HepG2 (cell line): ENCODE data around the gene HOXD8. TPM values are rescaled to one million over a fixed set of nuclear protein-coding genes. Genes with fewer than 3 reads are reported as not detected.

Experiments used
- ATAC-seq: fragments of 200-7000 bp; cut with Tn5 transposase; 3 replicates; pipeline ENCODE4 v1.9.1; 2020; ENCODE audit warnings: mild to moderate bottlenecking, moderate library complexity
- BruUV-seq: library from RNA; stranded (reverse); fragments of 400-500 nt; replicated peaks from 2 replicates; lab custom pipeline; 2021; lab: Mats Ljungman, UMichigan
- CTCF ChIA-PET: fragments of 300-600 bp; formaldehyde crosslinking; extraction: SDS; loops from one replicate; lab custom pipeline; 2021; ENCODE audit warnings: low total read pairs, inconsistent platforms, low intra/inter-chr PET ratio; lab: Yijun Ruan, JAX
- POLR2A ChIA-PET: fragments of 350-600 bp; sonication (Branson Sonifier 250); formaldehyde crosslinking; loops from one replicate; lab custom pipeline; 2020; ENCODE audit warnings: antibody characterized with exemption, inconsistent platforms; lab: Yijun Ruan, JAX
- DNase-seq: peaks from one replicate; pipeline ENCODE4 v3.0.0-alpha.2; 2015; ENCODE audit warnings: low spot score
- FAIRE-seq: peaks from 3 replicates; lab custom pipeline; 2011; peaks lifted over from hg19 to GRCh38; lab: Jason Lieb, UNC
- H2AFZ ChIP-seq: one replicate; pipeline ENCODE4 v1.6.1; 2011; ENCODE audit warnings: low read length, inconsistent platforms
- H3K27ac ChIP-seq: fragments of 300-600 bp; 3 replicates; pipeline ENCODE4 v1.8.0; 2011; ENCODE audit warnings: mixed run types, mild to moderate bottlenecking, mixed read lengths, low read length, inconsistent platforms; ENCODE audit not compliant: insufficient read depth; ENCODE audit errors: extremely low read length
- H3K27me3 ChIP-seq, 2 experiments: fragments of 200-600 bp in 1 of 2; 2 replicates in 1 of 2; 3 replicates in 1 of 2; pipeline versions ENCODE4 v1.6.0 to v1.8.0; 2011; ENCODE audit warnings: low read length in 2 of 2, mild to moderate bottlenecking in 2 of 2, moderate library complexity in 2 of 2, inconsistent platforms in 1 of 2; ENCODE audit not compliant: insufficient read depth in 2 of 2, control insufficient read depth in 1 of 2
- H3K36me3 ChIP-seq, 2 experiments: fragments of 200-600 bp in 1 of 2; replicated peaks in 1 of 2; 2 replicates in 1 of 2; 3 replicates in 1 of 2; pipeline versions ENCODE4 v1.5.1 to v1.8.0; 2011; ENCODE audit warnings: low read length in 2 of 2, inconsistent platforms in 1 of 2; ENCODE audit not compliant: insufficient read depth in 2 of 2, control insufficient read depth in 1 of 2
- H3K4me1 ChIP-seq: 2 replicates; pipeline ENCODE4 v1.5.1; 2012; ENCODE audit warnings: low read length, inconsistent platforms; ENCODE audit not compliant: insufficient read depth
- H3K4me2 ChIP-seq: 2 replicates; pipeline ENCODE4 v1.6.0; 2011; ENCODE audit warnings: low read depth, low read length, inconsistent platforms
- H3K4me3 ChIP-seq, 3 experiments: fragments of 200-600 bp in 1 of 3; sonication (generic), shearing (Covaris generic) in 1 of 3; replicated peaks in 1 of 3; 2 replicates each; pipeline ENCODE4 v1.5.1; 2011 to 2016; ENCODE audit warnings: low read length in 3 of 3, inconsistent platforms in 2 of 3, low read depth in 2 of 3, mild to moderate bottlenecking in 2 of 3, control low read depth in 1 of 3, mixed read lengths in 1 of 3; ENCODE audit not compliant: insufficient read depth in 1 of 3
- H3K79me2 ChIP-seq: one replicate; pipeline ENCODE4 v1.6.1; 2011; ENCODE audit warnings: low read length, inconsistent platforms; ENCODE audit not compliant: insufficient read depth
- H3K9ac ChIP-seq: 2 replicates; pipeline ENCODE4 v1.6.0; 2011; ENCODE audit warnings: mild to moderate bottlenecking, low read depth, low read length, inconsistent platforms; ENCODE audit not compliant: insufficient read depth
- H3K9me3 ChIP-seq: 2 replicates; pipeline ENCODE4 v1.5.1; 2012; ENCODE audit warnings: mild to moderate bottlenecking, low read length
- H4K20me1 ChIP-seq: 2 replicates; pipeline ENCODE4 v1.6.0; 2011; ENCODE audit warnings: inconsistent platforms, mild to moderate bottlenecking, low read length, moderate library complexity; ENCODE audit not compliant: insufficient read depth
- DMTF1 ChIP-seq: sonication (generic); formaldehyde crosslinking; IDR thresholded peaks from 2 replicates; pipeline ENCODE4 v1.4.0; 2020; ENCODE audit warnings: mild to moderate bottlenecking, missing genetic modification reagents
- EP300 ChIP-seq, 3 experiments: sonication (generic) in 1 of 3; formaldehyde crosslinking in 1 of 3; IDR thresholded peaks; 2 replicates each; pipeline versions ENCODE4 v1.5.1 to v1.6.1; 2011 to 2020; ENCODE audit warnings: low read depth in 2 of 3, low read length in 2 of 3, borderline replicate concordance in 1 of 3, improper control_type of control experiment in 1 of 3, mild to moderate bottlenecking in 1 of 3, missing genetic modification reagents in 1 of 3, moderate library complexity in 1 of 3
- IRF1 ChIP-seq: sonication (generic); formaldehyde crosslinking; IDR thresholded peaks from 2 replicates; pipeline ENCODE4 v1.4.0; 2020; ENCODE audit warnings: low read depth, mild to moderate bottlenecking, missing genetic modification reagents
- MIER2 ChIP-seq: IDR thresholded peaks from 2 replicates; pipeline ENCODE4 v1.6.1; 2016; ENCODE audit warnings: missing biosample characterization, missing genetic modification reagents
- MNT ChIP-seq: fragments of 450-650 bp; IDR thresholded peaks from 2 replicates; pipeline ENCODE4 v1.6.1; 2016
- SP5 ChIP-seq: IDR thresholded peaks from 2 replicates; pipeline ENCODE4 v1.6.1; 2016; ENCODE audit warnings: low read depth, borderline replicate concordance
- TEAD2 ChIP-seq: sonication (generic); formaldehyde crosslinking; IDR thresholded peaks from 2 replicates; pipeline ENCODE4 v1.9.0; 2021; ENCODE audit warnings: missing genetic modification reagents
- ZNF280D ChIP-seq: sonication (generic); formaldehyde crosslinking; IDR thresholded peaks from 2 replicates; pipeline ENCODE4 v1.5.1; 2020; ENCODE audit warnings: mild to moderate bottlenecking, missing genetic modification reagents
- ZNF30 ChIP-seq: sonication (generic); formaldehyde crosslinking; IDR thresholded peaks from 2 replicates; pipeline ENCODE4 v1.5.0; 2020; ENCODE audit warnings: mild to moderate bottlenecking, missing genetic modification reagents
- WGBS: methylation state at CpG from one replicate; pipeline ENCODE4 v1.1.6; 2017; ENCODE audit warnings: low lambda C conversion rate; 5-methylcytosine and 5-hydroxymethylcytosine counted together
- in situ Hi-C: cut with HindIII; loops from 2 replicates; pipeline ENCODE4 v1.10.0; 2017; ENCODE audit warnings: low pct_unique_long_range_greater_than_20kb; ENCODE audit not compliant: extremely low pct_ligation_motif_present
- intact Hi-C: fragments of 100-400 bp; cut with micrococcal nuclease; formaldehyde crosslinking; loops from one replicate; pipeline ENCODE4 v1.10.0; 2022; ENCODE audit not compliant: unreplicated experiment
- polyA plus RNA-seq, 8 experiments: library from polyadenylated mRNA; depleted of rRNA in 3 of 8; stranded (reverse) in 7 of 8; unstranded in 1 of 8; fragments of >200 nt; fragmentation: Illumina TruSeq in 4 of 8; extraction: Trizol in 4 of 8; gene quantifications; 2 replicates each; pipeline versions ENCODE4 v1.2.1 to v1.2.3, GENCODE V29; 2011 to 2016; ENCODE audit warnings: low read depth in 4 of 8, missing spikeins in 1 of 8, mixed read lengths in 1 of 8; ENCODE audit not compliant: insufficient read depth in 1 of 8
- total RNA-seq, 5 experiments: library from RNA; depleted of rRNA; stranded (reverse); fragments of >200 nt; fragmentation: Illumina TruSeq; extraction: Trizol; gene quantifications; 2 replicates each; pipeline ENCODE4 v1.2.3, GENCODE V29; 2016; ENCODE audit warnings: low read depth in 1 of 5

HOXD8 gene
- total and polyA plus RNA-seq, 2 of the 13 experiments (the other 11 are each of a cell fraction or from before 2014, with no cell fraction given), result not detected

GRCh38 chr2:176101842-176102241 lies 27.7 kb upstream of the HOXD8 start:
- intact Hi-C loops, result no loop called here
- FAIRE-seq (no peak), ATAC-seq (no peak), DNase-seq (no peak)
- ChIA-PET POLR2A (no interaction called here), CTCF (no interaction called here)
- WGBS, result 21% methylated on average over 5 of the region's 5 CpGs
- Histone ChIP-seq H3K36me3 (no peaks in the 10 kb centered on the region), H4K20me1 (no peaks in the 10 kb centered on the region; the same call in 1 of the 2 replicates), H3K4me2 (no peak overlapping the region), H2AFZ (no peak overlapping the region), H3K27ac (no peak overlapping the region), H3K79me2 (no peaks in the 10 kb centered on the region), H3K9ac (no peak overlapping the region), H3K4me3 (no peak overlapping the region), H3K4me1 (peaks cover 12% of the 10 kb centered on the region), H3K27me3 (peaks cover 38 to 99% of the 10 kb centered on the region in 2 experiments), H3K9me3 (no peaks in the 10 kb centered on the region)
- in situ Hi-C loops, result loop anchor here (10.0 kb wide), 1 partner anchor 1067 kb away; no protein-coding TSS in a partner anchor
- no TSS peak for BruUV-seq
- TF ChIP-seq TEAD2 (CRISPR knock-in tag) (no peak), ZNF280D (no peak), MIER2 (no peak), ZNF30 (CRISPR knock-in tag) (no peak), DMTF1 (no peak), SP5 (CRISPR knock-in tag) (no peak), IRF1 (CRISPR knock-in tag) (no peak), MNT (no peak), EP300 (IDR thresholded peaks at IDR 0.05; ENCODE audit: low read depth in 2 of 2, low read length in 2 of 2) (no peak), EP300 (CRISPR knock-in tag; IDR thresholded peaks at IDR 0.05; ENCODE audit: borderline replicate concordance) (no peak)
